ENCODE results near the gene DISP3. TPM values are rescaled to one million over a fixed set of nuclear protein-coding genes. Genes with fewer than 3 reads are reported as not detected.

The DISP3 gene
- total and polyA plus RNA-seq, 2 of the 13 experiments (the other 11 are each of a cell fraction or from before 2014, with no cell fraction given), result 0.08 to 0.13 TPM

- TF ChIP-seq ZKSCAN1 (IDR thresholded peaks at IDR 0.05; ENCODE audit: low read length) (peak; percentile 63), ASH2L (IDR thresholded peaks at IDR 0.05; ENCODE audit: insufficient read length, low read depth, low read length) (no peak), MXI1 (IDR thresholded peaks at IDR 0.05; ENCODE audit: borderline replicate concordance, low read depth, low read length) (no peak), ZNF576 (CRISPR knock-in tag; IDR thresholded peaks at IDR 0.05) (no peak), BHLHE40 (IDR thresholded peaks at IDR 0.05; ENCODE audit: low read length) (peak; percentile 65), SALL1 (CRISPR knock-in tag; IDR thresholded peaks at IDR 0.05) (0 out of 2 replicates have a peak, but pooled peaks have one; percentile 10), TBL1XR1 (IDR thresholded peaks at IDR 0.05; ENCODE audit: borderline replicate concordance, low read length, partially characterized antibody) (no peak), RFXANK (CRISPR knock-in tag; IDR thresholded peaks at IDR 0.05) (no peak), CBX5 (CRISPR knock-in tag; IDR thresholded peaks at IDR 0.05; ENCODE audit: borderline replicate concordance) (no peak)
- TF ChIP-seq, protein P1, sequence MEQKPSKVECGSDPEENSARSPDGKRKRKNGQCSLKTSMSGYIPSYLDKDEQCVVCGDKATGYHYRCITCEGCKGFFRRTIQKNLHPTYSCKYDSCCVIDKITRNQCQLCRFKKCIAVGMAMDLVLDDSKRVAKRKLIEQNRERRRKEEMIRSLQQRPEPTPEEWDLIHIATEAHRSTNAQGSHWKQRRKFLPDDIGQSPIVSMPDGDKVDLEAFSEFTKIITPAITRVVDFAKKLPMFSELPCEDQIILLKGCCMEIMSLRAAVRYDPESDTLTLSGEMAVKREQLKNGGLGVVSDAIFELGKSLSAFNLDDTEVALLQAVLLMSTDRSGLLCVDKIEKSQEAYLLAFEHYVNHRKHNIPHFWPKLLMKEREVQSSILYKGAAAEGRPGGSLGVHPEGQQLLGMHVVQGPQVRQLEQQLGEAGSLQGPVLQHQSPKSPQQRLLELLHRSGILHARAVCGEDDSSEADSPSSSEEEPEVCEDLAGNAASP (CRISPR knock-in tag; IDR thresholded peaks at IDR 0.05; ENCODE audit: borderline replicate concordance), result no peak
Observed at GRCh38 chr1:11462224-11462923, 16.6 kb upstream of the DISP3 start (continued).

GRCh38 chr1:11463177-11463576, 15.8 kb upstream of the DISP3 start:
- Histone ChIP-seq H3K4me2 (ENCODE audit: low read depth, low read length) (no peak overlapping the region), H3K79me2 (ENCODE audit: insufficient read depth, low read length) (no peaks in the 10 kb centered on the region), H2AFZ (ENCODE audit: low read length) (no peak overlapping the region), H3K9ac (ENCODE audit: insufficient read depth, low read depth, low read length) (no peak overlapping the region), H4K20me1 (ENCODE audit: insufficient read depth, low read length) (no peaks in the 10 kb centered on the region), H3K27me3 (ENCODE audit: control insufficient read depth in 1 of 2, insufficient read depth in 2 of 2, low read length in 2 of 2) (peaks cover 8 to 52% of the 10 kb centered on the region in 2 experiments; a peak in 4 of 5 replicates), H3K4me3 (replicated peaks in 1 of 3; ENCODE audit: insufficient read depth in 1 of 3, low read depth in 2 of 3, low read length in 3 of 3) (no peak overlapping the region), H3K4me1 (ENCODE audit: insufficient read depth, low read length) (no peaks in the 10 kb centered on the region), H3K36me3 (replicated peaks in 1 of 2; ENCODE audit: control insufficient read depth in 1 of 2, insufficient read depth in 2 of 2, low read length in 2 of 2) (no peaks in the 10 kb centered on the region), H3K27ac (ENCODE audit: extremely low read length, insufficient read depth, low read length) (no peak overlapping the region), H3K9me3 (ENCODE audit: low read length) (no peaks in the 10 kb centered on the region)
- no peak for TF ChIP-seq SIX1 (CRISPR knock-in tag; IDR thresholded peaks at IDR 0.05; ENCODE audit: borderline replicate concordance)
- TF ChIP-seq TBX3 (IDR thresholded peaks at IDR 0.05; ENCODE audit: borderline replicate concordance), result no peak
- no peak for TF ChIP-seq ZNF205 (CRISPR knock-in tag; IDR thresholded peaks at IDR 0.05)
- no peak for TF ChIP-seq MED8 (CRISPR knock-in tag; IDR thresholded peaks at IDR 0.05; ENCODE audit: insufficient replicate concordance)
- WGBS (ENCODE audit: low lambda C conversion rate), result 0% methylated on average over 1 of the region's 4 CpGs
- POLR2A ChIA-PET, result no interaction called here
- FAIRE-seq (no peak), DNase-seq (ENCODE audit: low spot score) (no peak), ATAC-seq (no peak)
- CTCF ChIA-PET (ENCODE audit: low intra/inter-chr PET ratio, low total read pairs), result no interaction called here
- BruUV-seq (replicated peaks), result no TSS peak
- in situ Hi-C loops (cut with HindIII; ENCODE audit: extremely low pct_ligation_motif_present, low pct_unique_long_range_greater_than_20kb) (no loop called here), intact Hi-C loops (cut with micrococcal nuclease; ENCODE audit: unreplicated experiment) (no loop called here)

Measured in HepG2 (cell line).